Heart right ventricle (tissue), 16 donors: ENCODE data around the gene MGAT5. TPM values are rescaled to one million over a fixed set of nuclear protein-coding genes. Genes with fewer than 3 reads are reported as not detected.

ENCODE experiments used
- ATAC-seq, 8 donors: fragments of 200-7000 bp; cut with Tn5 transposase; one replicate each; pipeline ENCODE4 v1.9.1; 2020; ENCODE audit warnings: mild to moderate bottlenecking in 8 of 8, moderate library complexity in 8 of 8, moderate number of reproducible peaks in 1 of 8
- DNase-seq, 2 donors: peaks; one replicate each; pipeline ENCODE4 v3.0.0-alpha.2; 2020
- H3K27ac ChIP-seq, 10 donors: fragments of 200-600 bp; sonication (generic) in 2 of 10; one replicate each; pipeline versions ENCODE4 v1.5.0 to v1.8.0; 2020 to 2022; ENCODE audit warnings: mild to moderate bottlenecking in 3 of 10
- H3K27me3 ChIP-seq, 7 donors: fragments of 200-600 bp; one replicate each; pipeline ENCODE4 v1.8.0; 2021 to 2022; ENCODE audit warnings: mild to moderate bottlenecking in 2 of 7
- H3K36me3 ChIP-seq, 9 donors: fragments of 200-600 bp; sonication (generic) in 1 of 9; one replicate each; pipeline versions ENCODE4 v1.5.0 to v1.8.0; 2020 to 2022; ENCODE audit warnings: mild to moderate bottlenecking in 2 of 9
- H3K4me1 ChIP-seq, 9 donors: fragments of 200-600 bp; sonication (generic) in 1 of 9; one replicate each; pipeline versions ENCODE4 v1.5.0 to v1.8.0; 2020 to 2022; ENCODE audit warnings: mild to moderate bottlenecking in 4 of 9
- H3K4me3 ChIP-seq, 10 donors: fragments of 200-600 bp; sonication (generic) in 2 of 10; one replicate each; pipeline versions ENCODE4 v1.5.0 to v1.8.0; 2020 to 2022; ENCODE audit warnings: mild to moderate bottlenecking in 7 of 10, moderate library complexity in 2 of 10
- H3K9me3 ChIP-seq, 11 donors: fragments of 200-600 bp in 10 of 11; sonication (generic) in 2 of 11; one replicate each; pipeline versions ENCODE4 v1.5.0 to v1.8.0; 2013 to 2022; ENCODE audit warnings: mild to moderate bottlenecking in 2 of 11, control low read depth in 1 of 11, moderate library complexity in 1 of 11
- CTCF ChIP-seq, 9 donors: fragments of 200-600 bp; sonication (generic) in 2 of 9; IDR thresholded peaks; one replicate each; pipeline versions ENCODE4 v1.5.0 to v1.8.0; 2021 to 2022; ENCODE audit warnings: antibody characterized with exemption in 9 of 9, mild to moderate bottlenecking in 5 of 9, moderate library complexity in 1 of 9
- WGBS, 2 donors: extraction: QIAGEN DNeasy Blood & Tissue Kit; methylation state at CpG; one replicate each; pipeline ENCODE4 v1.1.7; 2013; ENCODE audit warnings: inconsistent platforms in 1 of 2; 5-methylcytosine and 5-hydroxymethylcytosine counted together
- intact Hi-C, 10 donors: fragments of 100-400 bp; cut with DNase I; formaldehyde crosslinking; loops; one replicate each; pipeline versions ENCODE4 v1.11.1 to v1.14.2; 2022
- polyA plus RNA-seq, 2 donors: library from polyadenylated mRNA; stranded (reverse); fragments of 200-250 nt; gene quantifications; one replicate each; pipeline ENCODE4 v1.2.3, GENCODE V29; 2013
- total RNA-seq, 10 donors: library from RNA; stranded (reverse); fragmentation: NEBNext Ultra II Directional in 3 of 10; extraction: Animal tissue kit (Norgen Biotek cat#: 25700) in 3 of 10; gene quantifications; one replicate each; pipeline versions ENCODE4 v1.2.1 to v1.2.4, GENCODE V29; 2021 to 2023
- donor health status: Arrhythmogenic right ventricular cardiomyopathy.
- donor health status: ischemic (EF 13 %, LVEDD 7.1; RV severe dilation, severe dysfunction).
- donor health status: healthy with polysubstance abuse.
- donor health status: DM: no; HTN: yes; CAD: no.
- donor health status: DM: no; HTN: no; CAD: no.
- donor health status: ischemic (EF 25% LVEDD 6.9; RV normal size, moderate dysfunction).
- donor health status: ischemic (EF 25% LVEDD 5.7; RV mildly dilated, moderate dysfunction).
- donor health status: healthy.
- donor health status: DM: yes; HTN: yes; CAD: no.
- donor health status: Ischemic cardiomyopathy.
- donor health status: ischemic (EF 35%, LVEDD 5.7; RV mildly dilated, moderate dysfunction).
- donor health status: nonischemic (EF 11% LVEDD 7.7; RV severe dilation, severe dysfunction).
- donor health status: DM: yes; HTN: yes; CAD: no.
- donor health status: PGD.
- donor health status: ischemic (EF 29% LVEDD 5.4; RV normal size, mild dysfunction).
- donor health status: nonischemic (EF 23%, LVEDD 6.1; RV moderate dilation, normal function).

Gene MGAT5
- total and polyA plus RNA-seq, 12 donors, result 6.4 to 111 (median 92.2) TPM

GRCh38 chr2:134460583-134460998 lies 206.7 kb downstream of the MGAT5 start:
- DNase-seq, result peak; percentile 35 to 46
- H3K9me3 ChIP-seq, result no peaks in the 10 kb centered on the region

GRCh38 chr2:134461511-134461910 lies 207.6 kb downstream of the MGAT5 start:
- 76 to 84% methylated on average over 6 of the region's 6 CpGs for WGBS, 2 donors
- intact Hi-C loops, result loop anchor here in 9 of 10 donors (2.0 to 5.0 kb wide), 2 partner anchors 436 to 437 kb away; no protein-coding TSS in a partner anchor
- Histone ChIP-seq H3K9me3 (no peaks in the 10 kb centered on the region), H3K27ac (no peak overlapping the region), H3K27me3 (no peaks in the 10 kb centered on the region), H3K36me3 (peaks cover 0 to under 1% (median 0%) of the 10 kb centered on the region in 9 donors), H3K4me3 (no peak overlapping the region), H3K4me1 (peaks cover 0 to 9% (median 0%) of the 10 kb centered on the region in 9 donors)
- no peak for TF ChIP-seq CTCF (IDR thresholded peaks at IDR 0.05)
- no peak for DNase-seq
- no peak for ATAC-seq

More at GRCh38 chr2:134460583-134460998, 206.7 kb downstream of the MGAT5 start:
- H3K27me3 ChIP-seq, result no peaks in the 10 kb centered on the region
- intact Hi-C loops, result loop anchor here in 9 of 10 donors (2.0 to 5.0 kb wide), 2 partner anchors 437 to 438 kb away; no protein-coding TSS in a partner anchor
- ATAC-seq, result peak; percentile 51 to 85 (median 76)
- no peak overlapping the region for H3K4me3 ChIP-seq
- 44 to 54% methylated on average over 8 of the region's 8 CpGs for WGBS, 2 donors
- H3K36me3 ChIP-seq, result peaks cover 0 to 10% (median 0%) of the 10 kb centered on the region in 9 donors
- H3K27ac ChIP-seq, result no peak overlapping the region
- peaks cover 0 to 9% (median 0%) of the 10 kb centered on the region in 9 donors for H3K4me1 ChIP-seq
- TF ChIP-seq CTCF (IDR thresholded peaks at IDR 0.05), result peak; percentile 23 to 74 (median 65)

GRCh38 chr2:134462275-134462674 lies 208.4 kb downstream of the MGAT5 start:
- Histone ChIP-seq H3K36me3 (no peaks in the 10 kb centered on the region), H3K9me3 (no peaks in the 10 kb centered on the region), H3K4me1 (peaks cover 0 to 9% (median 0%) of the 10 kb centered on the region in 9 donors), H3K27me3 (no peaks in the 10 kb centered on the region), H3K4me3 (no peak overlapping the region), H3K27ac (no peak overlapping the region)
- no peak for ATAC-seq
- no peak for TF ChIP-seq CTCF (IDR thresholded peaks at IDR 0.05)
- intact Hi-C loops, result loop anchor here in 7 of 10 donors (5.0 kb wide), 1 partner anchor 435 kb away; no protein-coding TSS in a partner anchor
- DNase-seq, result no peak
- WGBS, 2 donors, result 89 to 94% methylated on average over 6 of the region's 6 CpGs

- H3K9me3 ChIP-seq, result no peaks in the 10 kb centered on the region
- WGBS, 2 donors, result 92 to 94% methylated on average over 11 of the region's 11 CpGs
- ATAC-seq (no peak), DNase-seq (no peak)
- H3K27me3 ChIP-seq, result no peaks in the 10 kb centered on the region
- no peak for TF ChIP-seq CTCF (IDR thresholded peaks at IDR 0.05)
- no peaks in the 10 kb centered on the region for H3K36me3 ChIP-seq
- H3K27ac ChIP-seq, result no peak overlapping the region
- H3K4me1 ChIP-seq, result peaks cover 0 to 9% (median 0%) of the 10 kb centered on the region in 9 donors
- no peak overlapping the region for H3K4me3 ChIP-seq
- intact Hi-C loops, result loop anchor here in 7 of 10 donors (5.0 kb wide), 1 partner anchor 434 kb away; no protein-coding TSS in a partner anchor
Measured at GRCh38 chr2:134462791-134463698, 209.2 kb downstream of the MGAT5 start.
